OCI-LY3 (cell line): Measurements from ENCODE around the gene DHCR24.

Experiments used
- H2AFZ ChIP-seq: fragments of 200-600, 300-600 bp; shearing (Covaris generic); 2 replicates; pipeline ENCODE4 v1.6.0; 2014; ENCODE audit warnings: antibody characterized with exemption, low read depth, low read length
- H3K27ac ChIP-seq: fragments of 200-600, 300-600 bp; sonication (generic); 2 replicates; pipeline ENCODE4 v1.5.1; 2014; ENCODE audit warnings: mild to moderate bottlenecking, low read length, moderate library complexity, mixed read lengths
- H3K27me3 ChIP-seq: fragments of 200-600, 300-600 bp; sonication (generic); 2 replicates; pipeline ENCODE4 v1.6.1; 2014; ENCODE audit warnings: low read depth, low read length, mixed read lengths
- H3K36me3 ChIP-seq: fragments of 200-600, 300-600 bp; sonication (generic); replicated peaks from 2 replicates; pipeline ENCODE3; 2014; ENCODE audit warnings: low read depth, low read length, mixed read lengths
- H3K4me1 ChIP-seq: fragments of 300-600, 200-600 bp; sonication (generic); 2 replicates; pipeline ENCODE4 v1.6.1; 2014; ENCODE audit warnings: low read length, mixed read lengths
- H3K4me2 ChIP-seq: fragments of 200-600, 300-600 bp; sonication (generic); 2 replicates; pipeline ENCODE4 v1.6.1; 2014; ENCODE audit warnings: low read length, mixed read lengths
- H3K4me3 ChIP-seq: fragments of 300-600, 200-600 bp; sonication (generic); 2 replicates; pipeline ENCODE4 v1.5.1; 2014; ENCODE audit warnings: antibody characterized with exemption, mild to moderate bottlenecking, low read length, moderate library complexity
- H3K79me2 ChIP-seq: fragments of 300-600, 200-600 bp; shearing (Covaris generic); 2 replicates; pipeline ENCODE4 v1.6.1; 2014; ENCODE audit warnings: mild to moderate bottlenecking, low read length, mixed read lengths
- H3K9ac ChIP-seq: fragments of 300-600, 200-600 bp; shearing (Covaris generic); 2 replicates; pipeline ENCODE4 v1.6.0; 2014; ENCODE audit warnings: mild to moderate bottlenecking, low read length, moderate library complexity
- H3K9me3 ChIP-seq: fragments of 200-600, 300-600 bp; shearing (Covaris generic); 2 replicates; pipeline ENCODE4 v1.6.1; 2014; ENCODE audit warnings: low read length, mixed read lengths; ENCODE audit not compliant: insufficient read depth
- H4K20me1 ChIP-seq: fragments of 200-600, 300-600 bp; sonication (generic); 2 replicates; pipeline ENCODE4 v1.6.1; 2016; ENCODE audit warnings: low read length, mixed read lengths; ENCODE audit not compliant: insufficient read depth
- CTCF ChIP-seq: fragments of 200-600, 300-600 bp; sonication (generic); IDR thresholded peaks from 2 replicates; pipeline ENCODE4 v1.5.1; 2014; ENCODE audit warnings: antibody characterized with exemption, low read length, low read depth
- EZH2phosphoT487 ChIP-seq: fragments of 200-600 bp; shearing (Covaris generic); IDR thresholded peaks from 2 replicates; pipeline ENCODE4 v1.6.1; 2018; ENCODE audit warnings: antibody characterized with exemption, mixed run types, low read depth

DHCR24 gene

GRCh38 chr1:54825696-54826095, 61.3 kb downstream of the DHCR24 start:
- Histone ChIP-seq H3K27ac (no peak overlapping the region), H3K9ac (no peak overlapping the region), H4K20me1 (no peaks in the 10 kb centered on the region), H2AFZ (no peak overlapping the region), H3K27me3 (no peaks in the 10 kb centered on the region), H3K79me2 (no peaks in the 10 kb centered on the region), H3K9me3 (no peaks in the 10 kb centered on the region), H3K4me3 (no peak overlapping the region), H3K4me1 (no peaks in the 10 kb centered on the region), H3K4me2 (no peak overlapping the region), H3K36me3 (no peaks in the 10 kb centered on the region)
- TF ChIP-seq CTCF (no peak), EZH2phosphoT487 (no peak)

- Histone ChIP-seq H4K20me1 (no peaks in the 10 kb centered on the region), H3K79me2 (no peaks in the 10 kb centered on the region), H3K27ac (no peak overlapping the region), H2AFZ (no peak overlapping the region), H3K9me3 (no peaks in the 10 kb centered on the region), H3K9ac (no peak overlapping the region), H3K4me3 (no peak overlapping the region), H3K4me1 (no peaks in the 10 kb centered on the region), H3K36me3 (no peaks in the 10 kb centered on the region), H3K27me3 (no peaks in the 10 kb centered on the region), H3K4me2 (no peak overlapping the region)
- TF ChIP-seq EZH2phosphoT487 (no peak), CTCF (no peak)
Measured at GRCh38 chr1:54823670-54824069, 63.3 kb downstream of the DHCR24 start.

- Histone ChIP-seq H3K9me3 (no peaks in the 10 kb centered on the region), H3K4me1 (no peaks in the 10 kb centered on the region), H4K20me1 (no peaks in the 10 kb centered on the region), H3K27me3 (no peaks in the 10 kb centered on the region), H3K36me3 (no peaks in the 10 kb centered on the region), H3K4me2 (no peak overlapping the region), H3K9ac (no peak overlapping the region), H3K4me3 (no peak overlapping the region), H3K27ac (no peak overlapping the region), H2AFZ (no peak overlapping the region), H3K79me2 (no peaks in the 10 kb centered on the region)
- TF ChIP-seq CTCF, result no peak
Measured at GRCh38 chr1:54819733-54820132, 67.3 kb downstream of the DHCR24 start.

GRCh38 chr1:54819195-54819536, 67.8 kb downstream of the DHCR24 start:
- Histone ChIP-seq H3K4me2 (no peak overlapping the region), H2AFZ (no peak overlapping the region), H3K27me3 (no peaks in the 10 kb centered on the region), H3K4me3 (no peak overlapping the region), H3K36me3 (no peaks in the 10 kb centered on the region), H3K9ac (no peak overlapping the region), H3K9me3 (no peaks in the 10 kb centered on the region), H4K20me1 (no peaks in the 10 kb centered on the region), H3K4me1 (peaks cover 2% of the 10 kb centered on the region; the same call in 1 of the 2 replicates), H3K79me2 (no peaks in the 10 kb centered on the region), H3K27ac (no peak overlapping the region)
- TF ChIP-seq CTCF, result no peak
- TF ChIP-seq EZH2phosphoT487, result no peak
